Bronchial epithelial cell (primary cell): ENCODE data around the gene CCNT2. TPM values are rescaled to one million over a fixed set of nuclear protein-coding genes. Genes with fewer than 3 reads are reported as not detected.
"Not testable (repeated sequence)": the region's sequence is repeated elsewhere in the genome, so short reads cannot be mapped to it uniquely, and the experiment has no call there.

Experiments used
- DNase-seq: peaks from one replicate; pipeline ENCODE4 v3.0.0-alpha.2; 2010; ENCODE audit warnings: low read depth
- FAIRE-seq: peaks from 2 replicates; lab custom pipeline; 2011; peaks lifted over from hg19 to GRCh38; lab: Jason Lieb, UNC
- H3K27me3 ChIP-seq: 2 replicates; pipeline ENCODE4 v1.5.1; 2011; ENCODE audit warnings: low read length; ENCODE audit not compliant: control insufficient read depth, insufficient read depth
- H3K36me3 ChIP-seq: 2 replicates; pipeline ENCODE4 v1.5.1; 2011; ENCODE audit warnings: low read length; ENCODE audit not compliant: control insufficient read depth, insufficient read depth
- H3K4me3 ChIP-seq: 2 replicates; pipeline ENCODE4 v1.5.1; 2011; ENCODE audit warnings: mild to moderate bottlenecking, low read depth, low read length, control low read depth
- CTCF ChIP-seq: IDR thresholded peaks from 2 replicates; pipeline ENCODE4 v1.5.1; 2011; ENCODE audit warnings: mild to moderate bottlenecking, moderate library complexity, low read length, control low read depth, inconsistent platforms; ENCODE audit not compliant: insufficient read depth, severe bottlenecking
- total RNA-seq: library from RNA; depleted of rRNA; stranded (reverse); fragments of >200 nt; gene quantifications from 2 replicates; pipeline ENCODE4 v1.2.1, GENCODE V29; 2014

Gene CCNT2
- total RNA-seq, 1 donor from 2014 or later: 24.0 TPM

- FAIRE-seq (no peak), DNase-seq (peak; percentile 49)
- Histone ChIP-seq H3K36me3 (no peaks in the 10 kb centered on the region), H3K27me3 (no peaks in the 10 kb centered on the region), H3K4me3 (no peak overlapping the region)
- TF ChIP-seq CTCF: no peak
These were observed 18.5 kb upstream of the CCNT2 start for GRCh38 chr2:134900151-134900550.

GRCh38 chr2:134903701-134904100 is 14.9 kb upstream of the CCNT2 start:
- DNase-seq, H3K4me3 ChIP-seq, H3K27me3 ChIP-seq, FAIRE-seq, H3K36me3 ChIP-seq: not testable (repeated sequence)

- Histone ChIP-seq H3K36me3 (no peaks in the 10 kb centered on the region), H3K27me3 (no peaks in the 10 kb centered on the region), H3K4me3 (no peak overlapping the region)
- DNase-seq: no peak
- FAIRE-seq: no peak
- no peak for TF ChIP-seq CTCF
These were observed 13.5 kb upstream of the CCNT2 start for GRCh38 chr2:134905168-134905567.

GRCh38 chr2:134906726-134907125 is 11.9 kb upstream of the CCNT2 start:
- DNase-seq: no peak
- no peak for FAIRE-seq
- H3K4me3 ChIP-seq: no peak overlapping the region
- no peaks in the 10 kb centered on the region for H3K27me3 ChIP-seq
- TF ChIP-seq CTCF: no peak
- H3K36me3 ChIP-seq: no peaks in the 10 kb centered on the region

- DNase-seq, H3K36me3 ChIP-seq, H3K4me3 ChIP-seq, FAIRE-seq, H3K27me3 ChIP-seq: not testable (repeated sequence)
These were observed 11.0 kb upstream of the CCNT2 start for GRCh38 chr2:134907441-134908116.

GRCh38 chr2:134910763-134911399 is 7.7 kb upstream of the CCNT2 start:
- no peak overlapping the region for H3K4me3 ChIP-seq
- FAIRE-seq: no peak
- TF ChIP-seq CTCF: no peak
- H3K36me3 ChIP-seq: no peaks in the 10 kb centered on the region
- H3K27me3 ChIP-seq: no peaks in the 10 kb centered on the region
- DNase-seq: no peak

- TF ChIP-seq CTCF: no peak
- H3K36me3 ChIP-seq: no peaks in the 10 kb centered on the region
- FAIRE-seq (no peak), DNase-seq (peak; percentile 39)
- no peaks in the 10 kb centered on the region for H3K27me3 ChIP-seq
- no peak overlapping the region for H3K4me3 ChIP-seq
These were observed 7.2 kb upstream of the CCNT2 start for GRCh38 chr2:134911400-134911785.
